ENCODE measurements around the gene TRIM42.

Gene TRIM42

DNA sequence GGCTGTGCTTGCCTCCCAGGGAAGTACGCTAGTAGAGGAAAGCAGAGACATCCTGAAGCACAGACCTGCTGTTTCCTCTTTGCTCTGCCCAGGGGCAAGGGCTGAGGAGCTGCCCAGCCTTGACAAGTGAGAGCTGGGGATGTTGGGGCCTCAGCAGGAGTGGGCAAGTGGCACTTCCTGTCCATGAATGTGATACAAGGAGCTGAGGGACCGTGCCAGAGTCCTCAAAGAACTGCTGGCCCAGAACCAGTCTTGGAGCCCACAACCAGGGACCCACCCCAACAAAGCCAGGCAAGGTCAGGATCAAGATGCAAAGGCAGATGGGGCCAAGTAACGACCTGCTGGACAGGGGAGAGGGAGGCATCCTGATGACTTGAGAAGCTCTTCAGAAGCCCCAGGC is 70.3 kb downstream of the TRIM42 start:
- Histone ChIP-seq H3K36me3 (replicated peaks in 1 of 2; ENCODE audit: control insufficient read depth in 2 of 2, insufficient read depth in 2 of 2, low read length in 2 of 2) (no peaks in the 10 kb centered on the region), H2AFZ (ENCODE audit: low read length) (no peak overlapping the region), H3K27ac (replicated peaks; ENCODE audit: low read length) (no peak overlapping the region), H3K4me3 (ENCODE audit: low read length in 2 of 2) (no peak overlapping the region), H3K9ac (ENCODE audit: low read depth, low read length, poor library complexity) (no peak overlapping the region), H3K79me1 (ENCODE audit: low read depth, low read length) (no peaks in the 10 kb centered on the region), H3K23ac (ENCODE audit: low read depth, low read length, poor library complexity) (no peak overlapping the region), H3K18ac (ENCODE audit: low read length) (peak overlapping the region; percentile 48), H2AK5ac (ENCODE audit: low read depth, low read length) (no peak overlapping the region), H2BK120ac (ENCODE audit: low read depth, low read length) (no peak overlapping the region), H2BK12ac (ENCODE audit: low read length) (no peak overlapping the region), H4K8ac (ENCODE audit: low read depth, low read length) (no peak overlapping the region), H3K14ac (ENCODE audit: low read length) (no peak overlapping the region), H3K4me2 (ENCODE audit: insufficient read depth, low read length, poor library complexity, severe bottlenecking) (no peak overlapping the region), H3K9me3 (replicated peaks in 1 of 2; ENCODE audit: control insufficient read depth in 2 of 2, insufficient read depth in 1 of 2, low read depth in 1 of 2, low read length in 2 of 2) (no peaks in the 10 kb centered on the region), H2BK15ac (ENCODE audit: low read length) (no peak overlapping the region), H3K4me1 (ENCODE audit: control insufficient read depth in 2 of 2, insufficient read depth in 1 of 2, low read depth in 1 of 2, low read length in 2 of 2) (no peaks in the 10 kb centered on the region), H2BK5ac (ENCODE audit: low read length) (no peak overlapping the region), H3K4ac (ENCODE audit: low read length) (no peak overlapping the region), H4K91ac (ENCODE audit: low read depth, low read length, poor library complexity) (no peak overlapping the region), H3K27me3 (ENCODE audit: control insufficient read depth in 3 of 3, insufficient read depth in 3 of 3, low read depth in 1 of 3, low read length in 3 of 3) (peaks cover 0 to 4% (median 0%) of the 10 kb centered on the region in 3 experiments)
- no CpG with 5 or more reads among the region's 3 CpGs for WGBS, 2 donors (ENCODE audit: extremely low coverage in 2 of 2, insufficient read length in 2 of 2, insufficient replicate concordance in 1 of 2)
- no peak for DNase-seq (ENCODE audit: low spot score)

DNA sequence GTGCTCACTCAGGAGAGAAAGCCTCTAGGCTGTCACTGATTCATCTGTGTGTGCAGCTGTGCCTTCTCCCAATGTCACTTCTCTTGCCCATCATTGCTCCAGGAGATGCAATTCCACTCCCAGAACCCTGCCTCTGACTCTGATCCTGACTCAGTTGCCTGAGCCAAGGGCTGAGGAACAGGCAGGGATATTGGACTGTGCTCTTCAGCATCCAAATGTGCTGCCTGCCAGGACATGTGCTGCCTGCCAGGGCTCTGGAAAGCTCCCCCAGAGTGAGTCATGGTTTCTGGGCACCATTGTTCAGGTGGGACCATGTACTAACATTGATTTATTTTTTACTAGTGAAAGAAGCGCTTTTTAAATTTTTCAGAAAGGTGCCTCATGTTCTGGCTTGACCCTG is 71.0 kb downstream of the TRIM42 start:
- Histone ChIP-seq H3K36me3 (replicated peaks in 1 of 2; ENCODE audit: control insufficient read depth in 2 of 2, insufficient read depth in 2 of 2, low read length in 2 of 2) (no peaks in the 10 kb centered on the region), H4K91ac (ENCODE audit: low read depth, low read length, poor library complexity) (no peak overlapping the region), H3K27ac (replicated peaks; ENCODE audit: low read length) (no peak overlapping the region), H3K4ac (ENCODE audit: low read length) (no peak overlapping the region), H2AK5ac (ENCODE audit: low read depth, low read length) (no peak overlapping the region), H2AFZ (ENCODE audit: low read length) (no peak overlapping the region), H3K27me3 (ENCODE audit: control insufficient read depth in 3 of 3, insufficient read depth in 3 of 3, low read depth in 1 of 3, low read length in 3 of 3) (peaks cover 0 to 4% (median 0%) of the 10 kb centered on the region in 3 experiments), H3K79me1 (ENCODE audit: low read depth, low read length) (no peaks in the 10 kb centered on the region), H3K23ac (ENCODE audit: low read depth, low read length, poor library complexity) (no peak overlapping the region), H2BK12ac (ENCODE audit: low read length) (no peak overlapping the region), H3K18ac (ENCODE audit: low read length) (no peak overlapping the region), H3K4me2 (ENCODE audit: insufficient read depth, low read length, poor library complexity, severe bottlenecking) (no peak overlapping the region), H3K4me1 (ENCODE audit: control insufficient read depth in 2 of 2, insufficient read depth in 1 of 2, low read depth in 1 of 2, low read length in 2 of 2) (no peaks in the 10 kb centered on the region), H3K9me3 (replicated peaks in 1 of 2; ENCODE audit: control insufficient read depth in 2 of 2, insufficient read depth in 1 of 2, low read depth in 1 of 2, low read length in 2 of 2) (no peaks in the 10 kb centered on the region), H2BK120ac (ENCODE audit: low read depth, low read length) (no peak overlapping the region), H3K14ac (ENCODE audit: low read length) (no peak overlapping the region), H2BK15ac (ENCODE audit: low read length) (no peak overlapping the region), H2BK5ac (ENCODE audit: low read length) (no peak overlapping the region), H3K4me3 (ENCODE audit: low read length in 2 of 2) (no peak overlapping the region), H3K9ac (ENCODE audit: low read depth, low read length, poor library complexity) (no peak overlapping the region), H4K8ac (ENCODE audit: low read depth, low read length) (no peak overlapping the region)
- no peak for DNase-seq (ENCODE audit: low spot score)
- no CpG with 5 or more reads among the region's 1 CpG for WGBS, 2 donors (ENCODE audit: extremely low coverage in 2 of 2, insufficient read length in 2 of 2, insufficient replicate concordance in 1 of 2)
